GM12891 (cell line): ENCODE results near the gene ZCCHC17.

Source experiments
- POLR2A ChIP-seq: IDR thresholded peaks from 2 replicates; pipeline ENCODE4 v1.6.1; 2011; ENCODE audit warnings: low read depth, low read length, control low read depth
- TAF1 ChIP-seq: IDR thresholded peaks from 2 replicates; pipeline ENCODE4 v1.6.1; 2011; ENCODE audit warnings: low read depth, low read length, control low read depth

DNA sequence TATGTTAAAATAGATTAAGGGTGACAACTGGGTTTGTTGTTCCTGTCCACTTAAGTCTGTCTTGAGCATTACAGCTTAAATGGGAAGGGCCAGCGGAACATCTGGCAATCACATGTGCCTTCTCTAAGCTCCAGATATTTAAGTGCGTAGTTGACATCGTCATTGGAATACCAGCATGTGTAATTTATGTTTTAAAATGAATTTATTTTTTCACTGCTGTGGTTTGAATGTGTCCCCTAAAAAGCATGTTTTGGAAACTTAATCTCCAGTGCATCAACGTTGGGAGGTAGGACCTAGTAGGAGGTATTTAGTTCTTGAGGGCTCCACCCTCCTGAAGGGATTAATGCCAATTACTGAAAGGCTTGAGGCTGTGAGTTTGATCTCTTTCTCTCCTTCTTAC is 13.4 kb downstream of the ZCCHC17 start:
- no peak for TF ChIP-seq TAF1
- no peak for TF ChIP-seq POLR2A
